Raji (cell line): ENCODE data around the gene SPRR4.

Source experiments
- POLR2A ChIP-seq: IDR thresholded peaks from 2 replicates; pipeline ENCODE4 v1.6.1; 2011; ENCODE audit warnings: low read depth, low read length, control low read depth; ENCODE audit not compliant: insufficient read depth

Gene SPRR4, protein sequence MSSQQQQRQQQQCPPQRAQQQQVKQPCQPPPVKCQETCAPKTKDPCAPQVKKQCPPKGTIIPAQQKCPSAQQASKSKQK

DNA sequence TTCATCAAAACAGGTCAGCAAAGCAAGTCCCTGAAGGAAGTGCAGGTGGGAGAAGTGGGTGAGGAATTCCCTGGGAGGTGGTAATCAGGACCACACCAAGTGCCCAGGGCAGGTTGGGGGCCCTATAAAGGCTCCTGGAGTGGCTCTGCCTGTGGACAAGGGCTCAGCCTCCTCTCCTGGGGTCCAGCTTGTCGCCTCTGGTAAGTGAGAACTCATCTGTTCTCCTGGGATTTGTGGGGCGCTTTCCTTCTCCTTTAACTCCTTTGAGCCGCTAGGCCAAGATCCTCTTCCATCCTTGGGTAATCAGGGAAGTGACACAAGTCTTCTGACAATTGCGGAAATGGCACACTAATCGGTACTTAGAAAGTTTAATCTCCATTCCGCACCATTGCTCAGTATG lies at the start of gene SPRR4:
SPRR4 (plus strand) TSS at position 154 of the 400 bp plus-strand sequence. CDS start 1,243 bp downstream, outside the sequence.
- TF ChIP-seq POLR2A, result no peak

DNA sequence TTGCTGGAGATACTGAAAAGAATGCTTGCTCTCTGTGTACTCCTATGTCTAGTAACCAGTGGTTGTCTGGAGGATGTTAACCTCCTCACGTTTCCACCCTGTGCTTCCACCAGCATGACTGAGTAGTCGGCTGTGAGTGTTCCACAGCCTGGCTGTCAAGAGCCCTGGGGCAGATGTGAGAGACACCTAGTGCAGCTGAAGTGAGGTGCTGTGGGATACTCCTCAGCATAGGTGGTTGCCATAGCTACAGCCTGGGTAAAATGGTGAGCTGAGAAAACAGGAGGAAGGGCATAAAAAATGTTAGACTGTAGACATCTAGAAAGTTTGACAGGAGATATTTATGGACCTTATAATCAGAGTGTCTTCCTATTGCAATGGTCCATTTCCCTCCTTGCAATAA lies 46.3 kb upstream of the SPRR4 start:
- TF ChIP-seq POLR2A, result no peak

DNA sequence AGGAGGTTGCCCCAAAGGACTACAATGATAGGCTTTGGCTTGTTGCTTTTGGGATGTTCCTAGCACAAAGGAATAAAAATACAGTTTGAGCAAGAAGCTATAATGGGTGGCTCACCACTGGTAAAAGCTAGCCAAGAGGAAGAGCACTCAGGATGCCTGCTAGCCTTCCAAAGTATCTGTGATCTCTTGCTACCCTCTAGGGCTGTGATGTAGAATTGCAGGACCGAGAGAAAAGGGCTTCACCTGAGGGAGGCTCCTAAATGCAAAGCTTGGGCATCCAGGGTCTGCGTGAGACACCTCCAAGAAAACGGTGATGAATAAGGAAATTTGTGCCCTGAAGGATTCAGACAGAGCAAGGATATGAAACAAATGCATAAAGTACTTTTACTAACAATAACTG lies 44.4 kb upstream of the SPRR4 start:
- no peak for TF ChIP-seq POLR2A

DNA sequence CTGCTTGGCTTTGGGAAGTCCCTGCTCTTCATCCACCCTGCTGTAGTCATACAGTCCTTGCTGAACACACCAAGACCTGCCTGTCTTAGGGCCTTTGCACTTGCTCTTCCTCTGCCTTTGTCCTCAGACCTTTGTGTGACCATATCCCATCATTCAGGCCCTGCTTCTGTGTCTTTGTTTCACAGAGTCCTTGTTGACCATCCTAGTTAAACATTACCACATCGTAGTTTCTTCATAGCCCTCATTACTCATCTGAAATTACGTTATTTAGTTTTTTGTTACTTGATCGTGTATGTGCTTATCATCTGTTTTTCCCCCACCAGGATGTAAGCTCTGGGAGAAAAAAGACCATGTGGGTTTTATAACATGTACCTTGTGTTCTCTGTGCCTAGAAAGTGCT lies 41.8 kb upstream of the SPRR4 start:
- TF ChIP-seq POLR2A, result no peak

DNA sequence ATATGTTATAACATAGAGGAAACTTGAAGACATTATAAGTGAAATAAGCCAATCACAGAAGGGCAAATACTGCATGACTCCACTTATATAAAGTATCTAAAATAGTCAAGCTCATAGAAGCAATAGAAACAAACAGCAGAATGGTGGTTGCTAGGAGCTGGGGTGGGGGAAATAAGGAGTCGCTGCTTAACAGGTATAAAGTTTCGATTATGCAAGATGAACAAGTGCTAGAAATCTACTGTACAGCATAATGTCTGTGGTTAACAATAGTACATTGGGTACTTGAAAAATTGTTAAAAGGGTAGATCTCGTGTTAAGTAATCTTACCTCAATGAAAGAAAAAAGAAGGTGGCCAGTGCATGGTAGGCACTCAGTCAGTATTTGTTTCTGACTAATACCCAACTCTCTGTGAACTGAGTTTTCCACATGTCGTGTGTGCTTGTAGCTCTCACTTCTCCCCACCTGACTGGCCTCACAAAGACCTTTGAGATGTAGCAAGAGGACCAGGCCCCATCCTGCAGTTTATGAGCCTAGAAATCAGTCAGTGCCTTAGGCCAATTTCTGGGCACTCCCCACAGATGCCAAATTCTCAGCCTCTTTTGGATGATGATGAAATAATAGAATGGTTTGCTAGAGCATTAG lies 38.2 kb upstream of the SPRR4 start:
- TF ChIP-seq POLR2A, result no peak

DNA sequence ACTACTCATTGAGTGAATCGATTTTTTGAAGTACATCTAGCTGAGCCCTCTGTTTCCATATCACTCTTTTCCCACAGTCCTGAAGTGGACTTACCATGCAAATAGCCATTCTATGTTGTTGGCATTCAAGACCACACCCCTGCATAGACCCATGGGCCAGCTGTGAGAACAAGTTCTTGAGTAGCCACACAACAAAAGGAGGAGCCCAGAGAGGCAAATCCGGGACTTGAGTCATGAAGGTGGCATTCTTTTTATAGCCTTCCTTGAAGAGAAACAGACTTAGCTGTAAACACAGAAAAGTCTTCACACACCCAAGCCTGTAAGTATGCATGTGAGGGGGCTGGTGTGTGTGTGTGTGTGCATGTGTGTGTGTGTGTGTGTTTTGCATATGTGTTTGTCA lies 37.3 kb upstream of the SPRR4 start:
- no peak for TF ChIP-seq POLR2A

DNA sequence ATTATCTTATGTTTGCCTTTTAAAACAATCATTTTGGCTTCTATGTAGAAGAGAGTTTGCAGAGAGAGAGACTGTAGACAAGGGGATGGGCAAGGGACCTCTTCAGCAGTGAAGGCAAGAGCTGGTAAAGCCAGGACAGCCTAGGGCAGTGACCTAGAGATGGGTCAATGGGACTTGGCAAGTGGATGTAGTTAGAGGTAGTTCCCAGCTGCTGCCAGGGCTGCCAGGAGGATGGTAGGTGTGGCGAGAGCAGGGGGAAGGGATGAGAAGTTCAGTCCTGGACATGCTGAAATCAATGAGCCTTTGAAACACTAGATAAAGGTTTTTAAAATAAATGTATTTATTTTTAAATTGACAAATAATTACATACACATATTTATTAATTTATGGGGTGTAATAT lies 29.8 kb upstream of the SPRR4 start:
- TF ChIP-seq POLR2A, result no peak

DNA sequence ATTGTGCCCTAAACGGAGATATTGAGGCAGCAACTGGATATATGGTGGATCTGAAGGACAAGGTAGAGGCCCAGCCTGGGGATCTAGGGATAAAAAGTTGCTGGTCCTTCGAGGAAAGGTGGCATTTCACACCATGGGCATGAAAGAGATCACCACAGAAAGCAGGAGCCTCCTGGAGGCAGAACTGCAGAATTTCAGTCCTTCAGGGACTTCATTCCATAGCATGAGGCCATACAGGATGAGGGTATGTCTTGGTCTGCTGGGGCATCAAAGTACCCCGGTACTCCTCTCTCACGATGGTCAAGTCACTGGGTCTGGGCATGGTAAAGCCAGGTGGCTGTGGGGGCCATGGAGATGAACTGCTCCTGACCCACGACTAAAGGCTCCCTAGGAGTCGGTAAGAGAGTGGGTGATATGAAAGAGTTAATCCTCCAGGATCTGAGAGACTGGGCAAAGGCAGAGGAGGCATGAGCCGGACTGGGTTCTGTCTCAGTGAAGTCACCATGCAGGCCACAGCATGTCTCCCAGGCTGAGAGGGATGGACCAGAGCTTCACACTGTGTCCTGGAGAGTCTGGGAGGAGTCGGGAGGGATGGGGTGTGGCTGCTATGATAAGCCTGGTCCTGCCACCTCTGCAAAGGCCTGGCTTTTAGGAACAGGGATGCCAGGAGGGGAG lies 29.3 kb upstream of the SPRR4 start:
- no peak for TF ChIP-seq POLR2A

DNA sequence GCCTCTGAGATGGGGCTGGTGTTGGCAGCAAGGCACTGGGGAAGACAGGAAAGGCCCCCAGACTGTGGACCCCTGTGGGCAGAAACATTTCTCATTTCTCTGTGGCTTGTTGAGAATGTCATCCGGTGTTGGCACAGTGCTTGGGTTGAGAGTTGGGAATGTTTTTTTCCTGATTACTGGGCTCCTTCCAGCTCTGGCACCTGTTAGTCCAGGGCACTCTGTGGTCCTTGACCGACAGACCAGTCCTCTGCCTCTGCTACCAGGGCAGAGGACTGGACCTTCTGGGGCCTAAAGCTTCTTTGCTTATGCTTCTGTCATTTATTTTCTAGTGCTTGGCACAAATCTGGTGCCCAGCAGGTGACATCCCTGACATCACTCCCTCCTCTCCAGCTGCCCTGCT lies 28.3 kb upstream of the SPRR4 start:
- no peak for TF ChIP-seq POLR2A

DNA sequence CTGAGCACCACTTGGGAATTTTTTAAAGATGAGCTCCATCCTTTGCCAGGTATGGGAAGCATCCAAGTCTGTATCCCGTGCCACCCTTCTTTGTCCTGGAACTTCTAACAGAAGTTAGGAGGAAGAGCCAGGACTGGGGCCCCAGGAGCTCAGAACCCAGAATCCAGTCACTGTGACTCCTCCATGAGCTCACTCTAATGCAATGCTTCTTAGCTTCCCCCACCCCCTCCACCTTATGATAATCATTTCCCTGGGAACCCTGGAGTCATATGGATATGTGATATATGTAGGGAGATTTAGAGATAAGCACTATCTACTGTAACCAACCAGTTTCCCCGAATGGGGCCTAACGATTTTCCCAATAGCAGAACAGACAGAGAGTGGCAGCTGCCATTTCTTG lies 24.2 kb upstream of the SPRR4 start:
- no peak for TF ChIP-seq POLR2A

DNA sequence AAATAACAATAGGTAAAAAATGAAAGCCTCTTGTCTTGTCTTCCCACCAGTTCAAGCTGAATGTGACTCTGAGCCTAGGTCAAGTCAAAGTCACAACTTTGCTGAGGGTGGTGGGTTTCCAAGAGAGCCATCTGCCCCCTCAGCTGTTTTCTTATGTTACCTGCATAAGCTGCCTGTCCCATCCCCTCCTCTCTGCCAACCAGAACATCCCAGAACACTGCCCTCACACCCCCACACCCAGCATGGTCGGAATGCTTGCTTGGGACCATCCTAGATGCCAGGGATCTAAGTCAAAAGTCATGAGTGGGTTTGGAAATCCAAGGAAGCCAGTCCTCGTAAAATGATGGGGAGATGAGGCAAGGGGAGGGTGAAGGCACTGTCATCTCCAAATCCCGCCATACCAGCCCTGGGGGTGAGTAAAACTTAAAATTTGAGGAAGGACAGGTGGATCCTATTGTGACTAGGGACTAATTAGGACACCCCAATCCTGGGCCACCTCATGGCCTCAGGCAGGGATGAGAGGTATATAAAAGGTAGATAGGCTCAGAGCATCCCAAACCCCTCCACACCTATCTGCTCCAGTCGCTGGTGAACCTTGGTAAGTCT lies 23.7 kb upstream of the SPRR4 start, which contains the start of gene SPRR5:
SPRR5 (plus strand) TSS at position 556 of the 606 bp plus-strand sequence. CDS start 1,349 bp downstream, outside the sequence.
- no peak for TF ChIP-seq POLR2A

DNA sequence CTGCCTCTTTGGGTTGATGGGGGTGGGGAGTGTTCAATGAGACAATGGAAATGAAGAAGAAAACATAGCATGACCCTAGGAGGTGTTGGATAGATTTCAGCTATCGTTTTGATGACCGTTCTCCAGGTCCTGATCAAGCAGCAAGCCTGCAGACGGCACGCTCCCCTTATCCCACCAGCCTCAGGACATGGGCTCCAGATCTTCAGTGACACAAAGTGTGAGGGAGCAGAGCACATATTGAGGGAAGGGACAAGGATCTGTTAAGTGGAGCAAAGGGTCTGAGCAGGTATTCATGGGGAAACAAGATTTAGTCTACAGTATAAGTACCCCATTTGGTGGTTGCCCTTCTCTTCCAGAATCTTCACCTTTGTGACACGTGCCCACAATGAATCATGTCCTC lies 18.7 kb upstream of the SPRR4 start:
- TF ChIP-seq POLR2A, result no peak

DNA sequence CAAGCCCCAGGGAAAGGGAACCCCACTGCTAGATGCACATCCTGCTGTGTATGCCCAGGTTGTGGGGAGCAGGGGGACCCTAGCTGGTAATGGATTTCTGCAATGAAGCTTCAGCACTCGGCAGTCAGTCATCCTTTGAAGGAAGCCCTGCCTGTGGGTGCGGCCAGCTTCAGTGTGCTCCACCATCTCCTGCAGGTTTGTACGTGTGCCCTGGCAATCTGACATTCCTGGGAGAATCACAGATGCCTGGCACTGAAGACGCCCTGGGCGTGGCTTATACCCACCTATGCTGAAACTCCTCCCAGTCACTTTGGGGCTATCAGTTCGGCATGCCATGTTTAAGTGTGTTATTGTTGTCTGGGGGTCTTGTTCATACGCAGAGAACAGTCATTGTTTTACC lies 16.7 kb upstream of the SPRR4 start:
- TF ChIP-seq POLR2A, result no peak

DNA sequence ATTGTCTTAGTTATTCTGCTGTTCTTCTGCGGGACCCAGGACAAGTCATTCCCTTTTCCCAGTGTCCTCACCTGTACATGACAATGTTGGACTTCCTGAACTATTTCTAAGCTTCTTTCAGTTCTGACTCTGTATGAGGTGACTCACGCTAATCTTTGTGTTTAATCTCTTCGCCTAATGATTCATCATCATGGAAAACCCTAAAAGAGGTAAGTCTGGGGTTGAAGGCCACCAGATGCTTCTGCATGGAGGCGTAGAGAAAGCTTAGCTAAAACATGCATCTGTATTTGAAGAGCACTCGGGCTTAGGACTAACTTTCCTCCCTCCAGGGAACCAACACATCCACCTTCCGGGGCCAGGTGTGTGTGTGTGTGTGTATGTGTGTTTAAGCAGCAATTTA lies 16.0 kb upstream of the SPRR4 start:
- TF ChIP-seq POLR2A, result no peak

DNA sequence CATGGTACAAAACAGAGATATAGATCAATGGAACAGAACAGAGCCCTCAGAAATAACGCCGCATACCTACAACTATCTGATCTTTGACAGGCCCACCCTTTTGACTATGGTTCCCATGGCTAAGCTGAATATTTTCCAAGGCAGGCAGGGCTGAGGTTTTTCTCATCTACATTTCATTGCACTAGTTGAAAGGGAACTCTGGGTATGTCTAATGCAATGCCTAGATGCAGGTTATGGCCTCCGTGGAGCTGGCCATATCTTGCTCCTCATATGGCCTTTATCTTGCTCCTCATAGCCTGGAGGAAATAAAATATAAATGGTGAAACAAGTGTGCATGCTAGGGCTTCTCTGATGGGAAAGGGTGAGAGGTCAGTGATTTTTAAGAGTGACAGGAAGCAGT lies 12.9 kb upstream of the SPRR4 start:
- no peak for TF ChIP-seq POLR2A

DNA sequence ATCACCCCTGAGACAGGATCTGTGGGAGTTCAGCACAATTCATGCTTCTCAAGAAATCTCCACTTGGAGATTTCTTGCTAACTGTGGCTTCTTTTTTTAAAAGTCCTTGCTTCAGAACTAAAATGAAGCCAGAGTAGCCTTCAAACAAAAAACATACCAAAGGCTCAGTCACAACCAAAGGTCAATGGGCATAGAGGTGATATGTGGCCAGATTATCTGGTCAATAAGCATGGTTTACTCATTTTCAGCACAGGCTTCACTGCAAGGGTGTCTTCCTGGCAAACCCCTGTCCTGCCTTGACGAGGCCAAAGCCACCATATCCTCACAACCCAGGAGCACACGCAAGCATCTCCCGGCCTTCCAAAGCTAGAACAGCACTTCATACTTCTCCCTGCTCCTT lies 11.2 kb upstream of the SPRR4 start:
- no peak for TF ChIP-seq POLR2A
